Sigmoid colon (tissue), 4 donors: Measurements from ENCODE around the gene RAPGEF2.

Experiments used
- CTCF ChIP-seq, 4 experiments: fragments of 450-650 bp in 3 of 4; fragments of 200-600 bp in 1 of 4; IDR thresholded peaks; one replicate each; pipeline ENCODE4 v1.5.1; 2016 to 2019; ENCODE audit warnings: antibody characterized with exemption in 4 of 4, mild to moderate bottlenecking in 3 of 4, moderate library complexity in 2 of 4
- EP300 ChIP-seq, 4 donors: sonication (generic); formaldehyde crosslinking; IDR thresholded peaks; one replicate each; pipeline ENCODE4 v1.6.1; 2017; ENCODE audit warnings: antibody characterized with exemption in 4 of 4
- POLR2A ChIP-seq, 2 donors: fragments of 450-650 bp; IDR thresholded peaks; one replicate each; pipeline ENCODE4 v1.6.1; 2016; ENCODE audit warnings: antibody characterized with exemption in 2 of 2, mild to moderate bottlenecking in 2 of 2, moderate library complexity in 2 of 2
- POLR2AphosphoS5 ChIP-seq, 4 donors: sonication (generic); formaldehyde crosslinking; IDR thresholded peaks; one replicate each; pipeline ENCODE4 v1.6.1; 2017; ENCODE audit warnings: antibody characterized with exemption in 4 of 4

GRCh38 chr4:159077702-159078495 lies 25.0 kb upstream of the RAPGEF2 start:
- TF ChIP-seq CTCF (IDR thresholded peaks at IDR 0.05) (no peak), POLR2A (IDR thresholded peaks at IDR 0.05) (no peak), POLR2AphosphoS5 (IDR thresholded peaks at IDR 0.05) (no peak), EP300 (IDR thresholded peaks at IDR 0.05) (no peak)
